ENCODE measurements around the gene POLG.

The POLG gene

GRCh38 chr15:89327113-89327512 is 7.5 kb downstream of the POLG start:
- DNase-seq (ENCODE audit: low read depth in 3 of 3, low spot score in 1 of 3): no peak

GRCh38 chr15:89326316-89326715 is 8.3 kb downstream of the POLG start:
- DNase-seq (ENCODE audit: low read depth in 3 of 3, low spot score in 1 of 3): no peak

- DNase-seq (ENCODE audit: low read depth in 3 of 3, low spot score in 1 of 3): no peak
These were observed 9.4 kb downstream of the POLG start for GRCh38 chr15:89325039-89325803.

DNA sequence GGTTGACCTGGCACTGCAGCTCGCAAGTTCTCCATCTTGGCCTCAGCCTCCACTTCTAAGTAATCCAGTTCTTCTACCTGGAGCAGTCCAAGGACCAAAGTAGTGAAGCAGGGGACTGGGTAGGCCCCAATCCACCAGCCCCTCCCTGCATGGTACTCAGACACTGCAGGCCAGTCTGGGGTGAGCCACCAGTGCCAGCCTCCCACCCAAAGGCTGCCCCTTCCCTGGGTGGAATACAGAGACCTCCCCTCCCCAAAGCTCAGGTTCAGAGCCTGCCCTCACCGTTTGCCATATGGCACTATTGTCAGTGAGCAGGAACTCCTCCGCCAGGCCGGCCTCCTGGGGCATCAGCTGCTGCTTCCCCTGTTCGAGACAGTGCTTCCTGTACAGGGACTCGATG is 10.8 kb downstream of the POLG start:
- DNase-seq (ENCODE audit: low read depth in 3 of 3, low spot score in 1 of 3): no peak

- no peak for DNase-seq (ENCODE audit: low read depth in 3 of 3, low spot score in 1 of 3)
These were observed 11.8 kb downstream of the POLG start for GRCh38 chr15:89322822-89323221.

- no peak for DNase-seq (ENCODE audit: low read depth in 3 of 3, low spot score in 1 of 3)
These were observed 12.9 kb downstream of the POLG start for GRCh38 chr15:89321521-89322410.

DNA sequence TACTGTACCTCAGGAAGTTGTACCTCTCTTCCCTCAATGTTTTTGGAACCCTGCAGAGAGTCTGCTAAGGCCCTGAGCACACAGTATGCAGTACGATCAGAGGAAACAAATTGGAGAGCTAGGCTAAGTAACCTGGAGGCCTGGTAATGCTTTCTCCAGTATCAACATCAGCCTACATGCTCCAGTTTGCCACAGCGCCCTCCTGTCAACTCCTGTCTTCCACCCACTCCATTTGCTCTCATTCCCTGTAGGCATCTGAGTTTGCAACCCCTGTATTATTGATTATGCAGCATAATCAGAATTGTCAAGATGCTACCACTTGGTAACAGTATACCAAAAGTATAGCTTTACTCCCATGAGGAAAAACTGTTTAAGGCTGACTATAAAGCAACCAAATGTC is 14.4 kb downstream of the POLG start:
- DNase-seq (ENCODE audit: low read depth in 3 of 3, low spot score in 1 of 3): no peak

DNA sequence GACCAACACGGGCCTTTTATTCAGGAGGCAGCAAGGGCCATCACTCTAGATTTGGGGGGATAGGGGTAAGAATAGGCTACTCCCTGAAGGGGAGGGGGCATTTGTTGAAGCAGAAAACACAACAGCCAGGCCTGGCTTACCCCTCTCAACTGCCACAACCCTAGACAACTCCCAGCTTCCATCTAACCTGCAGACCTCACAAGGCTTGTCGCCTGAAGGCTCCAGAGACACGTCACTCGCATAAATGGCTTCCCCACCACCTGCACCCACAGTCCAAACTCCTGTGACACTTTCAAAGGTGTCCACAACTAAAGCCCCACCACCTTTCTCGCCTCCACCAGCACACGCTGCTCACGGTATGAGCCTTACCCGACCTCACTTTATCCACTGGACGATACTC is 14.9 kb downstream of the POLG start:
- DNase-seq (ENCODE audit: low read depth in 3 of 3, low spot score in 1 of 3): no peak

DNA sequence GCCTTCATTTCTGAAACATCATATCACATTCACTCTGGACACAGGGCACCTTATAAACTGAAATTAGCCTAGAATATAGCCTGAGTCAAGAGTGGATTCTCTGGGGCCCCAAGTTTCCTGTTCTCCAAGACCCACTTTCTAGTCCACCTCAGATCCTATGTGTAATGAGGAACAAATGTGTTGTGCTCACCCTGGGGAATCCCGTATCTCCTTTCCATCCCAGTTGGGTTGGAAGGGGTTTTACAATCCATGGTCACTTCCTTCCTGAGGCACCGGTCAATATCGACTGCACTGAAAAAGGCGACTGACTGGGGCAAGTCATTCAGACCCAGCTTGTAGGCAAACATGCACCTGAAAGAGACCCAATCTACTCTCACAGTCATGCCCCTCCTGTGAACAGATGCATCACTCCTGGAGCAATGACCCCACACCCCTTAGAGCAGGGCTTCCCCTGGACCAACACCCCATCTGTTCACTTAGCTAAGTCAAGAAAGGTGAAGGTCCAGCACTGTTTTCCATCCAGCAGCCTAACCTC is 17.4 kb downstream of the POLG start:
- DNase-seq (ENCODE audit: low read depth in 3 of 3, low spot score in 1 of 3): no peak

- DNase-seq (ENCODE audit: low read depth in 3 of 3, low spot score in 1 of 3): no peak
These were observed 18.1 kb downstream of the POLG start for GRCh38 chr15:89316504-89316903.

DNA sequence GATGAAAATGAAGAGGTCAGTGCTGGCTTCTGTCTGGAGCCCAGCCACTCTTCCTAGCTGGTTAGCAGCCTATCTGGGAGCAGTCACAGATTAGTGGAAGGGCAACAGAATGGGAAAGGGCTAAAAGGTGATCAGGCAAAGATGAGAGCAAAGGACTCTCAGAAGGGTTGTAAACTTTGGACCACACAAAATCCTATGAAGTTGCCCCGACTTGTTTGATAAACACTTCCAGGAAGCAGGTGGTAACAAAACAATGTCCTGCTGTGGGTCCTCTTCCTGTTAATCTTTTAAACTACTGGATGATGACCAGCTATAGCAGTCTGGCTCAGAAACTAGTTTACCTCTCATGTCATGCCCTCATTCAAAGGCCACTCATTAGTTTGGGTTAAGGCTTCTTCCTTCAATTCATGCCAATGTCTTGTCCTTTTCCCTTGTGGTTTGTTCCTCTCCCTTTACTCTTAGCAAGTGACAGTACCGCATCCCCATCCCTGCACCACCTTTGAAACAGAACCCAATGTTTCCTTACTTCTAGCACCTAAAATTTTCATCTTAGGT is 19.2 kb downstream of the POLG start:
- no peak for DNase-seq (ENCODE audit: low read depth in 3 of 3, low spot score in 1 of 3)

- no peak for DNase-seq (ENCODE audit: low read depth in 3 of 3, low spot score in 1 of 3)
These were observed 24.6 kb downstream of the POLG start for GRCh38 chr15:89309993-89310392.

GRCh38 chr15:89308236-89308635 is 26.4 kb downstream of the POLG start:
- DNase-seq (ENCODE audit: low read depth in 3 of 3, low spot score in 1 of 3): no peak

GRCh38 chr15:89307791-89308190 is 26.8 kb downstream of the POLG start:
- no peak for DNase-seq (ENCODE audit: low read depth in 3 of 3, low spot score in 1 of 3)

GRCh38 chr15:89307046-89307587 is 27.5 kb downstream of the POLG start:
- DNase-seq (ENCODE audit: low read depth in 3 of 3, low spot score in 1 of 3): no peak

DNA sequence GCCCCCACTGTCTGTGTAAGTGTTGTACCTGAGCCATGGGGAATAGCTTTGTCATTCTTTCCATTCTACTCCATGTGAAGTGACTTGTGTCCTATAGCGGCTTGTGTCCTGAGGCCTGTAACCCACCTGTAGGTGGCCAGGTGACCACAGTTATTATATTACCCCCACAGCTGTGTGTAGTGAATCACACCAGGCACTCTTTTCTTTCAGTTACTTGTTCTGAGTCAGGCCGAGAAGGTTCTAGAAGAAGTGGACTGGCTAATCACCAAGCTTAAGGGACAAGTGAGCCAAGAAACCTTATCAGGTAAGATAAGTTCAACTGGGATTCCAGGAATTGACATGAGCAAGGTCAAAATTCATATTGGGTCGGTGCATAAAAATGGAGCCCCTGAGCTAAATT is 29.2 kb downstream of the POLG start:
- DNase-seq (ENCODE audit: low read depth in 3 of 3, low spot score in 1 of 3): no peak

DNA sequence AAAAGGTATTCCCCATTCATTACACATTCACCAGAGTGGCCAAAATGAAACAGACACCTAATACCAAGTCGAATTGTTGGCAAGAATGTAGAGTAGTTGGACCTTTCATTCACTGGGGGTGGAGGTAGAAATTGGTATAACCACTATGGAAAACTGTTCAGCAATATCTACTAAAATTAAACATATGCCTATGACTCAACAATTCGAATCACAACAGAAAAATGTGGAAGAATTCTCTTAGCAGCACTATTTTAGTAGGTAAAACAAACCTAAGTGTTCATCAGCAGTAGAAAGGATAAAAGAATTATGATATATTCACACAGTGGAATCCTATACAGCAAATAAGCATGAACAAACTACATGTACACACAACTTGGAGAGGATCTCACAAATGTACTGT is 30.6 kb downstream of the POLG start:
- no peak for DNase-seq (ENCODE audit: low read depth in 3 of 3, low spot score in 1 of 3)

- DNase-seq (ENCODE audit: low read depth in 3 of 3, low spot score in 1 of 3): no peak
These were observed 33.1 kb downstream of the POLG start for GRCh38 chr15:89301304-89302089.

DNA sequence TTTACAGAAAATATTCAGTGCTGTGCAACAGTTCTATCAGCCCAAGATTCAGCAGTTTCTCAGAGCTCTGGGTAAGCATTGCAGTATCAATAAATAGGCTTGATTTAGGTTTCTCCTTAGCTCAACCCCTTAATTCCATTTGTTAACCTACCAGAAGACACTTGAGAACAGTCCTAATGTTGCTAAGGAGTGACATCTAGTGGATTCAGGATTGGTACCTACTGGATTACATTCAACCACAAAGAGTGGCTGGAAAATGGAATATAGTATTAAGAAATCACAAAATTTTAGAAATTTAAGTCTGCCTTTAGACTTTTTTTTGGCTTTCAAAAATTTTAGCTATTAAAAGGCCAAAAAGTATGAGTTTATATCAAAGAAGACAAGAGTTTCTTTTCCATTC is 34.7 kb downstream of the POLG start:
- DNase-seq (ENCODE audit: low read depth in 3 of 3, low spot score in 1 of 3): no peak

GRCh38 chr15:89293012-89293411 is 41.6 kb downstream of the POLG start:
- DNase-seq (ENCODE audit: low read depth in 3 of 3, low spot score in 1 of 3): no peak

- no peak for DNase-seq (ENCODE audit: low read depth in 3 of 3, low spot score in 1 of 3)
These were observed 42.6 kb downstream of the POLG start for GRCh38 chr15:89291934-89292438.
